Measurements from ENCODE around the gene CMTM8.

DNA sequence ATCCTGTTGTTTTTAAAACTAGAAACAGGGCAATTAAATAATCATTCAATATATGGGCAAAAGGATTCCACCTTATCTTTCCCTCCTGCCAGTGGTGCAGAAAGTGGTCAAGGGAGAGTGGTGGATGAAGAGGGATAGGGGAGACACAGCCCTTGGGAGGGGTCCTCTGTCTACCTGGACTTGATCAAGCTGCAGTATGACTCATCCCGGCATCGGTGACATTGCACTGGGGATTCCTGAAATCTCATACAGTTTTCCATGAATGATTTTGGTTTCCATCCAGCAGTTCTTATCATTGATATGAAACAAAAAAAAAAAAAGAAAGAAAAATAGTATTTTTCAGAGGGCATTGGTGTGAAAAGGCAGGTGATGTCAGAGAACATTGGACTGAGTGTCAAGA, 62.9 kb downstream of the CMTM8 start:
- TF ChIP-seq CTCF (IDR thresholded peaks at IDR 0.05; ENCODE audit: borderline replicate concordance, extremely low read depth, low read length, poor library complexity, severe bottlenecking) = no peak
- TF ChIP-seq EZH2 (IDR thresholded peaks at IDR 0.05; ENCODE audit: borderline replicate concordance, low read depth, low read length, severe bottlenecking) = no peak
